NK-92 treated with Interleukin-12 subunit alpha and Interleukin-12 subunit beta, amount 100 ng/mL, for 24 hours (cell line): ENCODE results near the gene SLC22A1.

Experiments used
- DNase-seq: peaks from one replicate; lab custom pipeline; 2025; lab: John Stamatoyannopoulos, UW

SLC22A1 gene

DNA sequence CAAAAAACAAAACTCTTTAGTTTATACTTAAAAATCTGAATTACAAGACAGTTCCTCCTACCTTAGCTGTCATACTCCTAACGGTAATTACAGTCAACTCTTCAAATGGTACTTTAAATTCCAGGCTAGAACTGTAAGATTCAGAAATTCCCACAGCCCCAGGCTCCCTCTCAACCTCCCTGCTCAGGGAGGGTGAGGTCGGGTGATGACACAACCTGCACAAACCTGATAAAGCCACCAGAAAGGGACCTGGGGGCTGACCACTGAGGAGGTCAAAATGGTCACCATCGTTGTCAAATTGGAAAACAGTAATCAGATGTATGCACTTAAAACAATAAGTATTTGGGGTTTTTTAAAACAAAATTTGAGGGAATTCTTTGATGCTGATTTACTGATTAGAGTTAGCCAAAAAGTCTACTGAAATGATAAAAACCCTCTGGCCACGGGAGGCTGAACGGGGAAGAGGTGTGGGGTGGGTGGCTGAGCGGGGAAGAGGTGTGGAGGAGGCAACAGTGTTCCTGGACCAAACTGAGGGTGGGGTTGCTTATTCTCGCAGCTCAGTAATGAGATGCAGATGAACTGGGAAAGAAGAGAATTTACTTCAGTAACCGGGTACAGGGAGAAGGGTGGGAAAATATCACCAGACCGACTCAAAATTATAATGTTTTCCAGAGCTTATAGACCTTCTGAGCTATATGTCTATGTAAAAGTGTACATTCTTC is 52.4 kb downstream of the SLC22A1 start:
- no peak for DNase-seq

DNA sequence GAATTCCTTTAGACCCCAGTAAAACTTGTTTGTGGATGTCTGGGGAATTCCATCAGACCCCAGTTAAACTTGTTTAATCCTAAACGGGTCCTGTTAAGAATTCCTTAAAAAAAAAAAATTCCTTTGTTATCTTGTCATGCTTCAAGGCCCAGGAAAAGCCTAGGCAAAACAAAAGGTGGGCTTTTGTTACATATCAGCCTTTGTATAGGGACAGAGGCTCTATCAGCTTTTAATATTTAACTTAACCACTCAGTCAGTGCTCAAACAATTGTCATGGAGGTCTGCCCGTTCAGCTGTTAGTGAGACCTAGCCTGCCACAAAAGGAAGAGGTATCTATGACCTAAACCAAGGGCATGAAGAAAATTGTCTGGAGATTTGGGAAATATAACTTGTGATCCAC is 53.1 kb downstream of the SLC22A1 start:
- no peak for DNase-seq

DNA sequence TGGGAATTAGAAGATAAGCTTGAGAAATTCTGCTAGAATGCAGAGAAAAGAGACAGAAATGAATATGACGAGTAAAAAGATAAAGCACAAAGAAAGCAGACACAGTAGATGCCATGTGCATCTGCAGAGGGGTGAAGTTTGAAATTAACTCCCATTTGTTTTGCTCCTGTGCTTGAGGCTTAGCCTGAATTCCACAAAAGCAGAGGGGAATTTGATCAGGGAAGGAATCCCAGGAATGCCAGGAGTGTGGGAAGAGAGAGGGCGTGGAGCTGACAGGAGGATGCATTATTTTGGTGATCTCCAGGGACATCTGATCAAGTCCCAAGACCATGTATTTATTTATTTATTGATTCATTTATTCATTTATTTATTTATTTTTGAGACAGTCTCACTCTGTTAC is 55.6 kb downstream of the SLC22A1 start:
- no peak for DNase-seq

DNA sequence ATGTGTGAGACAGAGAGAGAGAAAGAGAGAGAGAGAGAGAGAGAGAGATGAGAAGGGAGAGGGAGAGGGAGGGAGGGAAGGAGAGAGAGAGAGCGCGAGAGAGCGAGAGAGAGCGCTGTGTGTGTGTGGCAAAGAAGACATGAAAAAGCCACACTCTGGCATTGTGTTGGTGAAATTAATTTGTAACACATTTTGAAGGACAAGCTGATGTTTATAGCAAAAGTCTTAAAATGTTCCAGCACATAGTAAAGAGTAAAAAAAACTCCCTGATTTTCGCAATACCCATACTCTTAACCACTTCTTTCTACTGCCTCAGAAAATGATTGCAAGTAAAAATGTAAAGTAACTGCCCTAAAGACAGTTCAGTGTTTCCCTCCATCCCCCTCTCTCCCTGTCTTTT is 56.7 kb downstream of the SLC22A1 start:
- no peak for DNase-seq

DNA sequence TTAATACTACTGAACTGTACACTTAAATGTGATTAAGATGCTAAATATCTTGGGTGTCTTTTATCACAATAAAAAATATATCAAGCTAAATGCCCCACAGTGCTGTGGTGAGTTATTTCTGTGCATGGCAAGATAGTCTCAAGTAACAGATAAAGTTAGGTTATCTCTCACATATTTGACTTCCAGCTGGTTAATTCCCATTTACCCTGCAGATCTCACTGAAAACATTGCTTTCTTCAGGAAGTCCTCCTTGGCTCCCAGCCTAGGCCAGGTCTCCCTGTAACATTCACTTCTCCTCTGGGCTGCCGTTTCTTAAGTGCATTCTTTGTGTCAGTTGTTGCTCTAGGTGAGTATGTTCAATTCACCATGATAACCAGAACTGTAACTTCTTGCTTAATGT is 59.1 kb downstream of the SLC22A1 start:
- DNase-seq = no peak

DNA sequence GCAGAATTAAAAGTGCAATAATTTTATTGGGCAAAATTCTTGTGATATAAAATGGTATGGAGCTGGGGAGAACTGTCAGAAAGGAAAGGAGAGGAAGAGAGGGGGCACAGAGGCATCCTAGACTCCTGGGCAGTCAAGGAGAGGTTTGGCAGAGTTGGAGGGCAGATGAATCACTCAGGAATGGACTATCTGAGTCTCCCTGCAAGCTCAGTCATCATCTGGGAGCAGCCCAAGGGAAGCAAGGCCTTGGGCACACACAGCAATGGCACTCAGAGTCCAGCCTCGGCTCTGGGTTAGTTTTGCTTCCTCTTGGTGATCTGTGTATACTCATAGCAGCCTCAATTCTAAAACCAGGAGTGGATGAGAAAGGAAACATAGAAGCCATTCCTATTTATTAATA is 67.2 kb downstream of the SLC22A1 start:
- no peak for DNase-seq

DNA sequence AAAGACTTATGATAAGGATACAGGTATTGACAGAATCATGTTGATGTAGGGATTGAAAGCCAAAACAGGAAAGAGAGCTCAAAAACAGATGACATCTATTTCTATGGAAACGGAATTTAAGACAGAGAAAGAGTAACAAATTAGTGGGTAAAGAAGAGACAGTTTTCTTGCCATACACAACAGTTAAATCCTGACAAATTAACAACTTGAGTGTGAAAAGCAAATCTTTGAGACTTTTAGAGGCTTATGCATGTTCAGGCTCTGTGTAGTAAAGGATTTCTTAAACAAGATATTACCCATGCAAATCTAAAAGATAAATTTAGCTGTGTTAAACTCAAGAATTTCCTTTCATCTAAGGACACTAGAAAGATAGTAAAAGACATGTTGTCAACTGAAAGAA is 68.5 kb downstream of the SLC22A1 start:
- DNase-seq = no peak

DNA sequence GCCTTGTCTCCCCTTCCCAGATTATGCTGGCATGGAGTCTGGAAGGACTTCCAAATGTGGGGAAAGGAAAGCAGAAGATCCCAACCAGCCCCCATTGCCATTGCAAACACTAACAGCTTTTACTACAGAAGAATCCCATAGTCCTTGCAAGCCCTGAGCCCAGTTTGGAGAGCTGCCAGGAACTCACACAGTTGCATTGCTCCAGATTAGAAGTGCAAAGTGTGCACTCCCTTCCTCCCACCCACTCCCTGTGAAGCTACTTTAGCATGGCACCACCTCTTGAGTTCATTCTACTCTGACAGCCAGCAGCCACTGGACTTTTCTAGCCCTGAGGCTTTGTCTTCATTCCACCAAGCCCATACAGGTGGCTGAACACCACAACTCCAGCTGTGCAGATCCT is 69.4 kb downstream of the SLC22A1 start:
- no peak for DNase-seq

DNA sequence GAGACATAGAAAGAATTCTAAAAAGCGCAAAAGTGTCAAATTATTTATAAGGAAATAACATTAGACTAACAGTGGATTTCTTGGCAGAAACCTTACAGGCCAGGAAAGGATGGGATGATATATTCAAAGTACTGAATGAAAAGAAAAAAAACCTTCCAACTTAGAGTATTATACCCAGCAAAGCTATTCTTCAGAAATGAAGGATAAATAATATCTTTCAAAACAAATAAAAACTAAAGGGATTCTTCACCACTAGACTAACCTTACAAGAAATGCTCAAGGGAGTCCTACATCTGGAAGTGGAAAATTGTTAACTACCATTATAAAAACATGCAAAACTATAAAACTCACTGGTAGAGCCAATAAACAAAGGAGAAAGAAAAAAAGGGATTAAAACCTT is 71.2 kb downstream of the SLC22A1 start:
- no peak for DNase-seq

DNA sequence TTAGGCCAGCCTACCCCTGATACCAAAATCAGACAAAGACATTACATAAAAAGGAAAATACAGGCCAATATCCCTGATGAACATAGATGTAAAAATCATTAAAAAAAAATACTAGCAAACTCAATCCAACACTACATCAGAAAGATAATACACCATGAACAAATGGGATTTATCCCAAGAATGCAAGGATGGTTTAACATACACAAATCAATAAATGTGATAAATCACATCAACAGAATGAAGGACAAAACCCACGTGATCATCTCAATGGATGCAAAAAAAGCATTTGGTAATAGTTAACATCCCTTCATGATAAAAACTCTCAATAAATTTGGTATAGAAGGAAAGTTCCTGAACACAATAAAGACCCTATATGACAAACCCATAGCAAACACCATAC is 73.2 kb downstream of the SLC22A1 start:
- no peak for DNase-seq

DNA sequence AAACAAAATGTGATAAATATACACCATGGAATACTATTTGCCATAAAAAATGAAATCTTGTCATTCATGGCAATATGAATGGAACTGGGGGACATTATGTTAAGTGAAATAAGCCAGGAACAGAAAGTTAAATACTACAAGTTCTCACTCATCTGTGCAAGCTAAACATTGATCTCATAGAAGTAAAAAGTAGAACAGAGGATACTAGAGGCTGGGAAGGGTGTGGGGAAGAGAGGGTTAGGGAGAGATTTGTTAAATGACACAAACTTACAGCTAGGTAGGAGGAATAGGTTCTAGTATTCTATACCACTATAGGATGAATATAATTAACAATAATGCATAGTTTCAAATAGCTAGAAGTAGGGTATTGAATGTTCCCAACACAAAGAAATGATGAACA is 76.0 kb downstream of the SLC22A1 start:
- no peak for DNase-seq

DNA sequence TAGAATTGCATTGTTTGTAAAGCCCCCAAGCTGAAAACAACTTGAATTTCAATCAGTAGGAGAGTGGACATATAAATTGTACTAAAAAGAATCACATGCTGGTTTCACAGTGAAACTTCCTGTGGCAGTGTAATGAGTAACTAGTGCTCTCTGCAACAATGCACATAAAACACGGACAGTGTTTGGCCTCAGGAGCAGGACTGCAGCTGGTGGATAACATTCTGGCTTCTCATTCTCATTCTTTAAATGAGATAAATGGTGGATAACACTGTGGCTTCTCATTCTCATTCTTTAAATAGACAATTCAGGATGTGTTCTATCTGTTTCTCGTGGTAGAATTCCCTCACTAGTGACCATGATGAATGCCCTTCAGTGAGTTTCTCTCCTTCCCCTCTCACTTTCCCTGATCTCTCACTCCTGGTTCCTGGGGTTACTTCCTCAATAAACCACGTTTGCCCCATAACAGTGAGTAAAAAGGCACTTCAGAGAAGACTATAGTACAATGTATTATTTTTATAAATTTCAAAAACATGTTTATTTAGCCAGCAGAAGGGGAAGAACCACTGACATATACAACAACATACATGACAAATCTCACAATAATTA is 77.1 kb downstream of the SLC22A1 start:
- DNase-seq = no peak

DNA sequence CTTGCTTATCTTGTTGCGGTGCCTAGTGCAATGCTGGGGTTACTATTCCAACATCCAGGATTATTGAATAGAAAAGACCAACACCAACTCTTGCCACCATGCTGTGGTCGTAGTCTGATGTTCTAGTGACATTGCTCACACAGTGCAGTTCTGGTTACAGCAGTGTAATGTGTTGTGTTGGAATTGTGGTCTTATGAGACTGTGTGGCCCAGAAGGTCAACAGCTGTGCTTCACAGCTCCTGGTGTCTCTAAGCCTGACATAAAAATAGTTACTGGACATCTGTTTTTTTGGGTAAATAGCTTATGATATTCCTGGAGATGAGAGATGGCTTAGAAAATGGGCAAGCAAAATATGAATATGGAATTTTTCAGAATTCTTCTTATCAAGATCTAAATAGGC is 79.4 kb downstream of the SLC22A1 start:
- no peak for DNase-seq

DNA sequence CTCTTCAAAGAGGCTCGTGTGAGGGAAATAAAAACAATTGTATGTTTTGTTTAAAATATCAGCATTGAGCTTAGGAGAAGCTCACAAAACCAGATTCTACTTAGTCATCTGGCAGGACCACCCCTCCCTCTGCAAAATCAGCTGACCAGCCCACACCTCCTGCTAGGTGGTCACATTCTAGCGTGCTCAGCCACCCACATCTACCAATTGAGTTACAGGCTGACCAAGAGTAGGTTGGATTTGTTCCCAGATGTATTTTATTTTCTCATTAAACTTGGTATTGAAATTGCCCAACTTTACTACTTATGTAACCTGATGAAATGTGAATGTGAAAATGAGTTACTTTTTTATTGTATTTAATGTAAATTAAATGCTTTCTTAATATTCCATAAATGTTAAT is 80.8 kb downstream of the SLC22A1 start:
- no peak for DNase-seq

DNA sequence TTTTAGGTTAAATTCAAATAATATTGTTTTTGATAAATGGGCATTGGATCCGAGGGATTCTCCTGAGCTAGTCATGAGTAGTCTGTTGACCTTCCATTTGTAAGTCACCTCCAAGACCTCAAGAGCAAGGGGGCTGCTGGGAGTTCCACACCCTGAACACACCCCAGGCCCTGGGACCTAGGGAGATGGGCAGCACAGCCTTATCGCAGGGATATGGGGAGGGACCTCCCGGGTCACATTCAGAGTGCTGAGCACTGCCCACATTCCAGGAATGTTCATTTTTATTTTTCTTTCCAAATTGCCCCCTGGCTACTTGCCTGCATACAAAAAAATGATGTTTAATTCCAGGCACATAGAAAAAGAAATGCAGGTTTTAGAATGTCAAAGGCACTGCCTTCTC is 81.5 kb downstream of the SLC22A1 start:
- no peak for DNase-seq

DNA sequence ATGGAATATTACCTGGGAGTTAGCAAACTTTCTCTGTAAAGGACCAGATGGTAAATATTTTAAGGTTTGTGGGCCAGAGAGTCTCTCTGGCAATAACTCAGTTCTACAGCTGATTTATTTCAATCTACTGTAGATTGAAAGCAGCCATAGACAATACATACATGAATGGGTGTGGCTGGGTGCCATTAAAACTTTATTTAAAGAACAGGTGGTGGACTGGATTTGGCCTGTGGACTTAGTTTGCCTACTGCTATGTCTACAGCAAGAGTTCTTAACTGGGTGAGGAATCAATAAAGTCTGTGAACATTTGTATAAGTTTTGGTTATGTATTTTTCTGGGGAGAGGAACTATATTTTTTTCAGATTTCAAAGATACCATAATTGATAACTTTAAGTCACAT is 81.9 kb downstream of the SLC22A1 start:
- no peak for DNase-seq

DNA sequence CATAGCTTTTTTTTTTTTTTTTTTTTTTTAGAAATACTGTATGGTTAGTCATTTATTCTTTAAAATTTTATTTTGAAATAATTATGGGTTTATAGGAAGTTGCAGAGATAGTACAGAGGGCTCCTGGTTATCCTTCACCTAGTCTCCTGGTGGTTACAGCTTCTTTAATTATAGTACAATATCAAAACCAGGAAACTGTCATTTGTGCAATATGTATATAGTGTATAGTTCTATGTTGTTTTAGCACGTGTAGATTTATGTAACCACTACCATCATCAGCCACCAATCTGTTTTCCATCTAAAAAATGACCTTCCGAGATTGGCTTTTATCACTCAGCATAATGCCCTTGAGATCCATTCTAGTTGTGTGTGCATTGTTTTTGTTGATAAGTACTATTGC is 82.3 kb downstream of the SLC22A1 start:
- DNase-seq = no peak

DNA sequence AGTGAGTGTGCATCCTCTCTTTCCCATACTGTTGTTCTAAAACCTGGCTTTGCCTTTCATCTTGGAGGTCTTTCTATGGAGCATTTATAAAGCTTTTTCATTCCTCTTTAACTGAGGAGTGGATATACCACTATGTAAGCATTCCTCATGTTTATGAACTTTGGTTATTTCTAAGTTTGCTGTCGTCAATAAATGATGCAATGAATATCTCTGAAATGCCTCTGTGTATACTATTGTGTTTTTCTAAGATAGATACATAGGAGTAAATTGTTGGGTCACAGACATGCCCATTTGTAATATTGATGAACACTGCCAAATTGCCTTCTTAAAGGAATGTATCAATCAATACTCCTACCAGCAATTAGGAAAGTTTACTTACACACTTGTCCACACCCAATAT is 83.1 kb downstream of the SLC22A1 start:
- DNase-seq = no peak

DNA sequence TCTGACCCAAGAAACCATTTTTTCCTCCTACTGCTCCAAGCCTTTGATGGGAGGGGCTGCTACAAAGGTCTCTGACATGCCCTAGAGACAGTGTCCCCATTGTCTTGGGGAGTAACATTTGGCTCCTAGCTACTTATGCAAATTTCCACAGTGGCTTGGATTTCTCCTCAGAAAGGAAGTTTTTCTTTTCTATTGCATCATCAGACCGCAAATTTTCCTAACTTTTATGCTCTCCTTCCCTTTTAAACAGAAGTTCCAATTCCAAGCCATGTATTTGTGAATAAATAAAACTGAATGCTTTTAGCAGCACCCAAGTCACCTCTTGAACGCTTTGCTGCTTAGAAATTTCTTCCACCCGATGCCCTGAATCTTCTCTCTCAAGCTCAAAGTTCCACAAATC is 86.0 kb downstream of the SLC22A1 start:
- no peak for DNase-seq
